ENCODE results near the gene GCNT2. TPM values are rescaled to one million over a fixed set of nuclear protein-coding genes. Genes with fewer than 3 reads are reported as not detected.
"Not testable (repeated sequence)": the region's sequence is repeated elsewhere in the genome, so short reads cannot be mapped to it uniquely, and the experiment has no call there.

The GCNT2 gene
- total RNA-seq, 1 donor from 2014 or later = 8.7 TPM

DNA sequence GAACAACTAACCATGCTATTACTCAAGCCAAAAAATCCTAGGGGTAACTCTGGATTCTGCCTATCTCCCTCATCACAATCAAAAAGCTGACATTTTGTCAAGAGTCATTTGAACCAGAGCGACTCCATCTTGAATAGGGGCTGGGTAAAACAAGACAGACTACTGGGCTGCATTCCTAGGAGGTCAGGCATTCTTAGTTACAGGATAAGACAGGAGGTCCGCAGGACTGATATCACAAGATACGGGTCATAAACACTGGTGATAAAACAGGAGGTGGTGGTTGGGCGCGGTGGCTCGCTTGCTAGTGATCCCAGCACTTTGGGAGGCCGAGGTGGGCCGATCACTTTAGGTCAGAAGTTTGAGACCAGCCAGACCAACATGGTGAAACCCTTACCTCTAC, 141.1 kb downstream of the GCNT2 start:
- no peak for DNase-seq

DNA sequence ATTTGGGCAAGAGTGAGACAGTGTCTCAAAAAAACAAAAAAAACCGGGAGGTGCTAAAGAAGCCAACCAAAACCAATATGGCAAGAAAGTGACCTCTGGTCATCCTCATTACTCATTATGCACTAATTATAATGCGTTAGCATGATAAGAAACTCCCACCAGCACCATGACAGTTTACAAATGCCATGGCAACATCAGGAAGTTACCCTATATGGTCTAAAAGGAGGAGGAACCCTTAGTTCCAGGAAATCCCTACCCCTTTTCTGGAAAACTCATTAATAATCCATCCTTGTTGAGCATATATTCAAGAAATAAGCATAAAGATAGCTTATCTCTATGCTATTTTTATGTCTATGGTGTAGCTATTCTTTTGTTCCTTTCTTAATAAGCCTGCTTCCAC, 141.6 kb downstream of the GCNT2 start:
- DNase-seq = no peak

DNA sequence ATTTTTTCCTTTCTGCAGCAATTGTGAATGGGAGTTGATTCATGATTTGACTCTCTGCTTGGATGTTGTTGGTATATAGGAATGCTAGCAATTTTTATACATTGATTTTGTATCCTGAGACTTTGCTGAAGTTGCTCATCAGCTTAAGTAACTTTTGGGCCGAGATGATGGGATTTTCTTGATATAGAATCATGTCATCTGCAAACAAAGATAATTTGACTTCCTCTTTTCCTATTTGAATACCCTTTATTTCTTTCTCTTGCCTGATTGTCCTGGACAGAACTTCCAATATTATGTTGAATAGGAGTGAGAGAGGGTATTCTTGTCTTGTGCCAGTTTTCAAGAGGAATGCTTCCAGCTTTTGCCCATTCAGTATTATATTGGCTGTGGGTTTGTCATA, 144.4 kb downstream of the GCNT2 start:
- not testable (repeated sequence) for DNase-seq

DNA sequence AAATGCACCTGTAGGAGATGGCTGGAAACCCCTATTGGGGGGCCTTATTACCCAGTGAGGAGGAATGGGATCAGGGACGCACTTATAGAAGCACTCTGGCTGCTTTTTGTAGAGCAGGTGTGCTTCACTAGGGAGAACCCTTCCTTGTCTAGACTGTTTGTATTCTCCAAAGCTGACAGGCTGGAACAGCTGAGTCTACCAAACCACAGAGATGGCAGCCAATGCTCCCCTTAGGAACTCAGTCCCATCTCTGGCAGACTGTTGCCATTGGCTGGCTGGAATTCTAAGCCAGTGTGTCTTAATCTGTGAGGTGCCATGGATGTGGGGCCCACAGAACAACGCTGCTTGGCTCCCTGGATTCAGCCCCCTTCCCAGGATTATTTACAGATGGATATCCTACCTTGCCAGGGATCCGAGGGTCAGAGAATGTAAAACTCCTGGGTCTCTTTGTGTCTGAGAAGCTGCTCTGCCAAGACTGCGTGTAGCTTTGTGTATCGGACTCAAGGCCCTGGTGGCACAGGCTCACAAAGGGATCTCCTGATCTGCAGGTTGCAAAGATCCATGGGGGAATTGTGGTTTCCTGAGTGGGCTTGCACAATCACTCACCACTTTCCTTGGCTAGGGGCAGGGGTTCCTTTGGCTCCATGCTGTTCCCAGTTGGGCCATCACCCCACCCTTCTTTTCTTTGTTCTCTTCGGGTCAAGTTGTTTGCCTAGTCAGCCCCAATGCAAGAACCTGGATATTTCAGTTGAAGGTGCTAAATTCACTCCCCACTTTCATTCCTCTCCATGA, 147.2 kb downstream of the GCNT2 start:
- no peak for DNase-seq

GRCh38 chr6:10676403-10676802, 155.3 kb downstream of the GCNT2 start:
- DNase-seq = no peak

DNA sequence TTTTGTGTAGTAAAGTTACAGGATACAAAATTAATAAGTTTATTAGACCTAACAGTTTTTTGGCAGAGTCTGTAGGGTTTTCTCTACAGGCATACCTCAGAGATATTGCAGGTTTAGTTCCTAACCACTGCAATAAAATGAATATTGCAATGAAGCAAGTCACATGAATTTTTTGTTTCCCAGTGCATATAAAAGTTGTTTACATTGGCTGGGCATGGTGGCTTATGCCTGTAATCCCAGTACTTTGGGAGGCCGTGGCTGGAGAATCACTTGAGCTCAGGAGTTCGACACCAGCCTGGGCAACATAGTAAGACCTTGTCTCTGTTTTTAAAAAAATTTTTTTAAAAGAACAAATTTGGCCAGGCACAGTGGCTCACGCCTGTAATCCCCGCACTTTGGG, 157.3 kb downstream of the GCNT2 start:
- DNase-seq = no peak

Small RNA genes lying within 50 kb of the gene (small RNA-seq; reads per million reads assigned to genes)
- gene RF00019 (ENCODE audit: low replicate concordance) = not detected

Other genes starting within 250 kb of the GCNT2 start
- 25.0 TPM for gene TFAP2A, start 106.3 kb upstream of the GCNT2 start, total RNA-seq
- gene C6orf52, start 173.3 kb downstream of the GCNT2 start, total RNA-seq = not detected
- 13.2 TPM for gene PAK1IP1, start 173.6 kb downstream of the GCNT2 start, total RNA-seq
- 50.4 TPM for gene TMEM14C, start 201.7 kb downstream of the GCNT2 start, total RNA-seq
- 40.2 TPM for gene TMEM14B, start 226.5 kb downstream of the GCNT2 start, total RNA-seq